Keratinocyte (primary cell): ENCODE results near the gene PLCL2. TPM values are rescaled to one million over a fixed set of nuclear protein-coding genes. Genes with fewer than 3 reads are reported as not detected.

Experiments
- DNase-seq: peaks from one replicate; pipeline ENCODE4 v3.0.0-alpha.2; 2011; ENCODE audit warnings: low read depth, missing footprints, low spot score
- FAIRE-seq: peaks from 2 replicates; lab custom pipeline; 2011; peaks lifted over from hg19 to GRCh38; lab: Jason Lieb, UNC
- H2AFZ ChIP-seq: 2 replicates; pipeline ENCODE4 v1.6.0; 2012; ENCODE audit warnings: low read length, control low read depth, inconsistent platforms; ENCODE audit not compliant: control insufficient read depth
- H3K27ac ChIP-seq: 2 replicates; pipeline ENCODE4 v1.5.1; 2011; ENCODE audit warnings: low read length; ENCODE audit not compliant: control insufficient read depth, insufficient read depth
- H3K27me3 ChIP-seq: 3 replicates; pipeline ENCODE4 v1.6.0; 2011; ENCODE audit warnings: low read length; ENCODE audit not compliant: control insufficient read depth, insufficient read depth; ENCODE audit errors: extremely low read depth
- H3K36me3 ChIP-seq, 2 experiments: 2 replicates in 1 of 2; 3 replicates in 1 of 2; pipeline ENCODE4 v1.5.1; 2011; ENCODE audit warnings: low read length in 2 of 2, mild to moderate bottlenecking in 1 of 2; ENCODE audit not compliant: control insufficient read depth in 2 of 2, insufficient read depth in 2 of 2; ENCODE audit errors: extremely low read depth in 1 of 2
- H3K4me1 ChIP-seq: 3 replicates; pipeline ENCODE4 v1.5.1; 2011; ENCODE audit warnings: low read length; ENCODE audit not compliant: control insufficient read depth, insufficient read depth; ENCODE audit errors: extremely low read depth
- H3K4me2 ChIP-seq: 3 replicates; pipeline ENCODE4 v1.6.0; 2011; ENCODE audit warnings: low read depth, low read length; ENCODE audit not compliant: control insufficient read depth, insufficient read depth; ENCODE audit errors: extremely low read depth
- H3K4me3 ChIP-seq, 3 experiments: fragments of 200-600 bp in 1 of 3; sonication (generic) in 1 of 3; 2 replicates in 2 of 3; 3 replicates in 1 of 3; pipeline ENCODE4 v1.5.1; 2011 to 2016; ENCODE audit warnings: low read length in 3 of 3, mild to moderate bottlenecking in 3 of 3, control low read depth in 2 of 3, inconsistent platforms in 1 of 3, low read depth in 1 of 3, mixed read lengths in 1 of 3, mixed run types in 1 of 3, moderate library complexity in 1 of 3; ENCODE audit not compliant: control insufficient read depth in 2 of 3, insufficient read depth in 2 of 3; ENCODE audit errors: extremely low read depth in 1 of 3
- H3K79me2 ChIP-seq: 2 replicates; pipeline ENCODE4 v1.6.0; 2012; ENCODE audit warnings: low read length; ENCODE audit not compliant: control insufficient read depth, insufficient read depth
- H3K9ac ChIP-seq: 3 replicates; pipeline ENCODE4 v1.6.0; 2011; ENCODE audit warnings: low read length; ENCODE audit not compliant: control insufficient read depth, insufficient read depth; ENCODE audit errors: extremely low read depth
- H3K9me1 ChIP-seq: 3 replicates; pipeline ENCODE4 v1.6.0; 2011; ENCODE audit warnings: low read length; ENCODE audit not compliant: control insufficient read depth, insufficient read depth; ENCODE audit errors: extremely low read depth
- H3K9me3 ChIP-seq: 2 replicates; pipeline ENCODE4 v1.5.1; 2012; ENCODE audit warnings: low read depth, low read length; ENCODE audit not compliant: control insufficient read depth
- H4K20me1 ChIP-seq: 3 replicates; pipeline ENCODE4 v1.6.0; 2011; ENCODE audit warnings: low read length; ENCODE audit not compliant: control insufficient read depth, insufficient read depth; ENCODE audit errors: extremely low read depth
- EZH2 ChIP-seq: IDR thresholded peaks from one replicate; pipeline ENCODE4 v1.6.1; 2012; ENCODE audit warnings: inconsistent platforms, mild to moderate bottlenecking, low read length, moderate library complexity
- dilution Hi-C: fragments of 300-500 bp; cut with MboI; formaldehyde crosslinking; loops from one replicate; pipeline ENCODE4 v1.7.0; 2020; ENCODE audit warnings: low sequenced_read_pairs; ENCODE audit not compliant: extremely low pct_ligation_motif_present
- polyA plus RNA-seq, 5 experiments: library from polyadenylated mRNA; depleted of rRNA in 3 of 5; stranded (reverse) in 3 of 5; stranded (forward) in 1 of 5; unstranded in 1 of 5; fragments of >200 nt; gene quantifications; 1 replicate in 1 of 5; 2 replicates in 3 of 5; 3 replicates in 1 of 5; pipeline versions ENCODE4 v1.2.1 to v1.2.3, GENCODE V29; 2011 to 2012; ENCODE audit warnings: missing spikeins in 2 of 5, low read depth in 1 of 5, low replicate concordance in 1 of 5
- TF ChIP-seq, protein P1 (sequence below), 3 experiments: IDR thresholded peaks in 1 of 3; conservative IDR thresholded peaks in 1 of 3; optimal IDR thresholded peaks in 1 of 3; 2 replicates in 2 of 3; 3 replicates in 1 of 3; pipeline versions ENCODE3 to v1.5.1; 2011; ENCODE audit warnings: low read length in 3 of 3, mild to moderate bottlenecking in 3 of 3, moderate library complexity in 2 of 3, control low read depth in 1 of 3, inconsistent platforms in 1 of 3; ENCODE audit not compliant: insufficient read depth in 2 of 3; ENCODE audit errors: extremely low read depth in 1 of 3

The PLCL2 gene
- polyA plus RNA-seq, 1 donor (not counting 4 experiments of a cell fraction or from before 2014, with no cell fraction given), result 0.20 TPM

DNA sequence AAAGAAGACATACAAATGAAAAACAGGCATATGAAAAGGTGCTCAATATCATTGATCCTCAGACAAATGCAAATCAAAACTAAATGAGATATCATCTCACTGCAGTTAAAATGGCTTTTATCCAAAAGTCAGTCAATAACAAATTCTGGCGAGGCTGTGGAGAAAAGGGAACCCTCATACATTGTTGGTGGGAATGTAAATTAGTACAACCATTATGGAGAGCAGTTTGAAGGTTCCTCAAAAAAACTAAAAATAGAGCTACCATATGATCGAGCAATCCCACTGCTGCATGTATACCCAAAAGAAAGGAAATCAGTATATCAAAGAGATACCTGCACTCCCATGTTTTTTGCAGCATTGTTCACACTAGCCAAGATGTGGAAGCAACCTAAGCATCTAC lies 165.8 kb downstream of the PLCL2 start:
- no peaks in the 10 kb centered on the region for H4K20me1 ChIP-seq
- dilution Hi-C loops, result no loop called here
- no peaks in the 10 kb centered on the region for H3K4me1 ChIP-seq
- H3K4me2 ChIP-seq, result no peak overlapping the region
- H3K9me1 ChIP-seq, result no peaks in the 10 kb centered on the region
- H3K4me3 ChIP-seq, result no peak overlapping the region
- H3K36me3 ChIP-seq, result no peaks in the 10 kb centered on the region
- H3K9ac ChIP-seq, result no peak overlapping the region
- H2AFZ ChIP-seq, result no peak overlapping the region
- H3K27me3 ChIP-seq, result no peaks in the 10 kb centered on the region
- no peak for FAIRE-seq
- TF ChIP-seq, protein P1, sequence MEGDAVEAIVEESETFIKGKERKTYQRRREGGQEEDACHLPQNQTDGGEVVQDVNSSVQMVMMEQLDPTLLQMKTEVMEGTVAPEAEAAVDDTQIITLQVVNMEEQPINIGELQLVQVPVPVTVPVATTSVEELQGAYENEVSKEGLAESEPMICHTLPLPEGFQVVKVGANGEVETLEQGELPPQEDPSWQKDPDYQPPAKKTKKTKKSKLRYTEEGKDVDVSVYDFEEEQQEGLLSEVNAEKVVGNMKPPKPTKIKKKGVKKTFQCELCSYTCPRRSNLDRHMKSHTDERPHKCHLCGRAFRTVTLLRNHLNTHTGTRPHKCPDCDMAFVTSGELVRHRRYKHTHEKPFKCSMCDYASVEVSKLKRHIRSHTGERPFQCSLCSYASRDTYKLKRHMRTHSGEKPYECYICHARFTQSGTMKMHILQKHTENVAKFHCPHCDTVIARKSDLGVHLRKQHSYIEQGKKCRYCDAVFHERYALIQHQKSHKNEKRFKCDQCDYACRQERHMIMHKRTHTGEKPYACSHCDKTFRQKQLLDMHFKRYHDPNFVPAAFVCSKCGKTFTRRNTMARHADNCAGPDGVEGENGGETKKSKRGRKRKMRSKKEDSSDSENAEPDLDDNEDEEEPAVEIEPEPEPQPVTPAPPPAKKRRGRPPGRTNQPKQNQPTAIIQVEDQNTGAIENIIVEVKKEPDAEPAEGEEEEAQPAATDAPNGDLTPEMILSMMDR (optimal IDR thresholded peaks at IDR 0.05 in 1 of 3, IDR thresholded peaks at IDR 0.05 in 1 of 3, conservative IDR thresholded peaks at IDR 0.05 in 1 of 3; ENCODE audit: extremely low read depth in 1 of 3, insufficient read depth in 2 of 3, low read length in 3 of 3), result no peak
- H3K79me2 ChIP-seq, result no peaks in the 10 kb centered on the region
- no peak for DNase-seq
- H3K9me3 ChIP-seq, result no peaks in the 10 kb centered on the region
- H3K27ac ChIP-seq, result no peak overlapping the region

- Histone ChIP-seq H4K20me1 (no peaks in the 10 kb centered on the region), H2AFZ (no peak overlapping the region), H3K9ac (no peak overlapping the region), H3K79me2 (no peaks in the 10 kb centered on the region), H3K4me3 (no peak overlapping the region), H3K27ac (no peak overlapping the region), H3K27me3 (no peaks in the 10 kb centered on the region), H3K4me2 (no peak overlapping the region), H3K9me3 (no peaks in the 10 kb centered on the region), H3K9me1 (no peaks in the 10 kb centered on the region), H3K36me3 (no peaks in the 10 kb centered on the region), H3K4me1 (no peaks in the 10 kb centered on the region)
- dilution Hi-C loops, result no loop called here
- DNase-seq (no peak), FAIRE-seq (no peak)
- TF ChIP-seq EZH2, result no peak
- TF ChIP-seq, protein P1 (optimal IDR thresholded peaks at IDR 0.05 in 1 of 3, IDR thresholded peaks at IDR 0.05 in 1 of 3, conservative IDR thresholded peaks at IDR 0.05 in 1 of 3; ENCODE audit: extremely low read depth in 1 of 3, insufficient read depth in 2 of 3, low read length in 3 of 3), result no peak
These were observed 167.6 kb downstream of the PLCL2 start for GRCh38 chr3:17052363-17052762.
